H9 (cell line): Measurements from ENCODE around the gene TOR4A. TPM values are rescaled to one million over a fixed set of nuclear protein-coding genes. Genes with fewer than 3 reads are reported as not detected.

Experiments
- DNase-seq: peaks from one replicate; pipeline ENCODE4 v3.0.0-alpha.2; 2017
- H2AFZ ChIP-seq: one replicate; pipeline ENCODE4 v1.6.1; 2013; ENCODE audit warnings: mild to moderate bottlenecking, low read length, control low read depth, moderate library complexity
- H2AK5ac ChIP-seq: 2 replicates; pipeline ENCODE4 v1.6.1; 2013; ENCODE audit warnings: low read length, control low read depth, mixed read lengths; ENCODE audit not compliant: insufficient read length
- H2BK120ac ChIP-seq: one replicate; pipeline ENCODE4 v1.6.1; 2013; ENCODE audit warnings: low read depth, mild to moderate bottlenecking, low read length, control low read depth, inconsistent platforms; ENCODE audit not compliant: poor library complexity, severe bottlenecking
- H2BK12ac ChIP-seq: 2 replicates; pipeline ENCODE4 v1.6.1; 2013; ENCODE audit warnings: low read length, control low read depth, mixed read lengths, low read depth; ENCODE audit not compliant: insufficient read length
- H2BK15ac ChIP-seq: 2 replicates; pipeline ENCODE4 v1.6.1; 2013; ENCODE audit warnings: low read depth, low read length, control low read depth
- H2BK20ac ChIP-seq: one replicate; pipeline ENCODE4 v1.6.1; 2013; ENCODE audit warnings: low read depth, mild to moderate bottlenecking, low read length, control low read depth, inconsistent platforms; ENCODE audit not compliant: poor library complexity, severe bottlenecking
- H2BK5ac ChIP-seq: 2 replicates; pipeline ENCODE4 v1.6.1; 2013; ENCODE audit warnings: low read length, control low read depth, mixed read lengths; ENCODE audit not compliant: insufficient read length
- H3K14ac ChIP-seq: 2 replicates; pipeline ENCODE4 v1.6.1; 2013; ENCODE audit warnings: low read length, control low read depth; ENCODE audit not compliant: insufficient read depth
- H3K18ac ChIP-seq: 2 replicates; pipeline ENCODE4 v1.6.1; 2013; ENCODE audit warnings: low read depth, mild to moderate bottlenecking, mixed read lengths, low read length, control low read depth; ENCODE audit not compliant: insufficient read length
- H3K23ac ChIP-seq: 2 replicates; pipeline ENCODE4 v1.6.1; 2013; ENCODE audit warnings: low read length, control low read depth, mixed read lengths, low read depth; ENCODE audit not compliant: insufficient read length
- H3K23me2 ChIP-seq: 2 replicates; pipeline ENCODE4 v1.6.1; 2013; ENCODE audit warnings: low read depth, mild to moderate bottlenecking, mixed read lengths, low read length, control low read depth; ENCODE audit not compliant: insufficient read length, poor library complexity, severe bottlenecking
- H3K27ac ChIP-seq: 2 replicates; pipeline ENCODE4 v1.5.1; 2013; ENCODE audit warnings: low read length, control low read depth, mixed read lengths, low read depth; ENCODE audit not compliant: insufficient read length
- H3K27me3 ChIP-seq: 2 replicates; pipeline ENCODE4 v1.6.1; 2013; ENCODE audit warnings: low read length, control low read depth, inconsistent platforms; ENCODE audit not compliant: insufficient read depth
- H3K4ac ChIP-seq: 2 replicates; pipeline ENCODE4 v1.6.1; 2013; ENCODE audit warnings: low read depth, mild to moderate bottlenecking, control low read depth, inconsistent platforms, low read length, moderate library complexity
- H3K4me1 ChIP-seq: 2 replicates; pipeline ENCODE4 v1.6.1; 2013; ENCODE audit warnings: low read length, control low read depth, inconsistent platforms; ENCODE audit not compliant: insufficient read depth
- H3K4me2 ChIP-seq: 2 replicates; pipeline ENCODE4 v1.6.1; 2013; ENCODE audit warnings: low read length, control low read depth, mixed read lengths; ENCODE audit not compliant: insufficient read length, insufficient read depth
- H3K56ac ChIP-seq: 2 replicates; pipeline ENCODE4 v1.6.1; 2013; ENCODE audit warnings: low read depth, mild to moderate bottlenecking, mixed read lengths, low read length, control low read depth; ENCODE audit not compliant: insufficient read length
- H3K79me1 ChIP-seq: 2 replicates; pipeline ENCODE4 v1.6.1; 2013; ENCODE audit warnings: low read depth, mild to moderate bottlenecking, moderate library complexity, low read length, control low read depth, inconsistent platforms; ENCODE audit not compliant: insufficient read depth, poor library complexity, severe bottlenecking
- H3K79me2 ChIP-seq: 2 replicates; pipeline ENCODE4 v1.6.1; 2013; ENCODE audit warnings: low read length, control low read depth, inconsistent platforms; ENCODE audit not compliant: insufficient read depth
- H3K9ac ChIP-seq: 2 replicates; pipeline ENCODE4 v1.6.1; 2013; ENCODE audit warnings: low read length, control low read depth, mixed read lengths; ENCODE audit not compliant: insufficient read length; ENCODE audit errors: extremely low read depth
- H3K9me3 ChIP-seq: one replicate; pipeline ENCODE4 v1.6.1; 2013; ENCODE audit warnings: low read depth, low read length, inconsistent platforms; ENCODE audit not compliant: control insufficient read depth
- H3T11ph ChIP-seq: one replicate; pipeline ENCODE4 v1.6.1; 2013; ENCODE audit warnings: mild to moderate bottlenecking, low read length, control low read depth, inconsistent platforms
- H4K20me1 ChIP-seq: one replicate; pipeline ENCODE4 v1.6.1; 2013; ENCODE audit not compliant: control insufficient read depth, insufficient read length, insufficient read depth
- H4K5ac ChIP-seq: 2 replicates; pipeline ENCODE4 v1.6.1; 2013; ENCODE audit warnings: low read depth, mild to moderate bottlenecking, mixed read lengths, low read length, control low read depth; ENCODE audit not compliant: insufficient read length
- H4K8ac ChIP-seq: replicated peaks from 2 replicates; pipeline ENCODE4 v1.6.1; 2013; ENCODE audit warnings: low read length, control low read depth, mixed read lengths, low read depth; ENCODE audit not compliant: insufficient read length
- H4K91ac ChIP-seq: 2 replicates; pipeline ENCODE4 v1.6.1; 2013; ENCODE audit warnings: low read depth, mild to moderate bottlenecking, moderate library complexity, mixed read lengths, low read length, control low read depth; ENCODE audit not compliant: insufficient read length
- H3K27ac Mint-ChIP-seq, 3 experiments: 2 replicates in 2 of 3; 3 replicates in 1 of 3; pipeline ENCODE4 v1.8.0; 2020 to 2021; ENCODE audit warnings: mixed read lengths in 3 of 3, mild to moderate bottlenecking in 1 of 3, moderate library complexity in 1 of 3
- H3K27me3 Mint-ChIP-seq: 2 replicates; pipeline ENCODE4 v1.8.0; 2021; ENCODE audit warnings: low read depth, mild to moderate bottlenecking, moderate library complexity, mixed read lengths
- H3K36me3 Mint-ChIP-seq, 3 experiments: 2 replicates in 2 of 3; 3 replicates in 1 of 3; pipeline ENCODE4 v1.8.0; 2020 to 2021; ENCODE audit warnings: low read depth in 3 of 3, mixed read lengths in 3 of 3; ENCODE audit not compliant: insufficient read depth in 1 of 3
- H3K4me1 Mint-ChIP-seq, 2 experiments: 2 replicates each; pipeline ENCODE4 v1.8.0; 2020; ENCODE audit warnings: mixed read lengths in 2 of 2
- H3K4me3 Mint-ChIP-seq, 2 experiments: 2 replicates in 1 of 2; 3 replicates in 1 of 2; pipeline ENCODE4 v1.8.0; 2020 to 2021; ENCODE audit warnings: mild to moderate bottlenecking in 2 of 2, mixed read lengths in 2 of 2, moderate library complexity in 1 of 2
- H3K9me3 Mint-ChIP-seq, 2 experiments: 2 replicates in 1 of 2; 3 replicates in 1 of 2; pipeline ENCODE4 v1.8.0; 2020; ENCODE audit warnings: mild to moderate bottlenecking in 2 of 2, mixed read lengths in 2 of 2, moderate library complexity in 1 of 2
- WGBS: extraction: QIAGEN DNeasy Blood & Tissue Kit; methylation state at CpG from one replicate; pipeline ENCODE4 v1.1.7; 2013; ENCODE audit warnings: missing lambda C conversion rate, low lambda C conversion rate, mixed read lengths; ENCODE audit not compliant: insufficient read length; ENCODE audit errors: extremely low coverage; 5-methylcytosine and 5-hydroxymethylcytosine counted together
- total RNA-seq: library from RNA; stranded (reverse); gene quantifications from 2 replicates; pipeline ENCODE4 v1.2.1, GENCODE V29; 2021
- TF ChIP-seq, protein P1 (sequence below): fragments of 200-600 bp; sonication (generic); conservative IDR thresholded peaks from 3 replicates; pipeline ENCODE4 v1.8.0; 2021; ENCODE audit warnings: antibody characterized with exemption, mild to moderate bottlenecking

Gene TOR4A
- total RNA-seq, 1 experiment from 2014 or later, result 6.2 TPM

DNA sequence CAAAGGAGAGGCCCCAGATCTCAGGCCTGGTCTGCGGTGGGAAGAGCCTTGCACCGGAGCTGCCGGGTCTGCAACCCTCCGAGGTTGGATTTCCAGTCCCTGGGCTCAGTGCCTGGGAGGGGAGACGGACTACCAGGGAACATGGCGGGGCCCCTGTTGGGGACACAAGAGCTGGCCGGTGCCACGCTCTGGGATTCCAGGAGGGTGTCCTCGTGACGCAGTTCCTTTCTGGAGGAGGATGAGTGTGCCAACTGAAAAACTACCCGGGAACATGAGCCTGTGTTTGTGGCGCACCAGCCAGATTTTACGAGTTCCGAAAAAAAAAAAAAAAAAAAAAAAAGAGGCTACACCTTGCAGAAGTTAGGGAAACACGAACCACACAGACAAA is 15.6 kb downstream of the TOR4A start:
- H2AFZ ChIP-seq, result no peak overlapping the region
- no peak overlapping the region for H4K91ac ChIP-seq
- no peak overlapping the region for H3K23ac ChIP-seq
- H3K4me3 Mint-ChIP-seq, result peak overlapping the region in 1 of 2 experiments; percentile 41; a peak in 1 of 5 replicates
- no peak overlapping the region for H2BK120ac ChIP-seq
- no peak overlapping the region for H2AK5ac ChIP-seq
- no peak overlapping the region for H3T11ph ChIP-seq
- H3K14ac ChIP-seq, result no peak overlapping the region
- no peak overlapping the region for H3K18ac ChIP-seq
- peaks cover 3% of the 10 kb centered on the region for H3K23me2 ChIP-seq
- no peak overlapping the region for H3K56ac ChIP-seq
- H3K9me3 Mint-ChIP-seq, result peaks cover 3 to 9% of the 10 kb centered on the region in 2 experiments
- H3K27me3 ChIP-seq, result peaks cover 5% of the 10 kb centered on the region; the same call in 1 of the 2 replicates
- no peak overlapping the region for H2BK20ac ChIP-seq
- no CpG with 5 or more reads among the region's 15 CpGs for WGBS
- H3K4me1 ChIP-seq, result peaks cover 3% of the 10 kb centered on the region; the same call in 1 of the 2 replicates
- no peak overlapping the region for H3K4me2 ChIP-seq
- no peaks in the 10 kb centered on the region for H4K20me1 ChIP-seq
- no peak overlapping the region for H3K27ac ChIP-seq
- no peak overlapping the region for H3K4ac ChIP-seq
- H3K9ac ChIP-seq, result no peak overlapping the region
- no peak overlapping the region for H2BK5ac ChIP-seq
- no peaks in the 10 kb centered on the region for H3K79me1 ChIP-seq
- H3K9me3 ChIP-seq, result no peaks in the 10 kb centered on the region
- no peak overlapping the region for H4K8ac ChIP-seq
- no peaks in the 10 kb centered on the region for H3K79me2 ChIP-seq
- TF ChIP-seq, protein P1, sequence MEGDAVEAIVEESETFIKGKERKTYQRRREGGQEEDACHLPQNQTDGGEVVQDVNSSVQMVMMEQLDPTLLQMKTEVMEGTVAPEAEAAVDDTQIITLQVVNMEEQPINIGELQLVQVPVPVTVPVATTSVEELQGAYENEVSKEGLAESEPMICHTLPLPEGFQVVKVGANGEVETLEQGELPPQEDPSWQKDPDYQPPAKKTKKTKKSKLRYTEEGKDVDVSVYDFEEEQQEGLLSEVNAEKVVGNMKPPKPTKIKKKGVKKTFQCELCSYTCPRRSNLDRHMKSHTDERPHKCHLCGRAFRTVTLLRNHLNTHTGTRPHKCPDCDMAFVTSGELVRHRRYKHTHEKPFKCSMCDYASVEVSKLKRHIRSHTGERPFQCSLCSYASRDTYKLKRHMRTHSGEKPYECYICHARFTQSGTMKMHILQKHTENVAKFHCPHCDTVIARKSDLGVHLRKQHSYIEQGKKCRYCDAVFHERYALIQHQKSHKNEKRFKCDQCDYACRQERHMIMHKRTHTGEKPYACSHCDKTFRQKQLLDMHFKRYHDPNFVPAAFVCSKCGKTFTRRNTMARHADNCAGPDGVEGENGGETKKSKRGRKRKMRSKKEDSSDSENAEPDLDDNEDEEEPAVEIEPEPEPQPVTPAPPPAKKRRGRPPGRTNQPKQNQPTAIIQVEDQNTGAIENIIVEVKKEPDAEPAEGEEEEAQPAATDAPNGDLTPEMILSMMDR, result no peak
- no peak overlapping the region for H3K27ac Mint-ChIP-seq
- no peak overlapping the region for H2BK15ac ChIP-seq
- DNase-seq, result peak; percentile 34
- no peak overlapping the region for H2BK12ac ChIP-seq
- H3K36me3 Mint-ChIP-seq, result peaks cover 0 to 4% (median 3%) of the 10 kb centered on the region in 3 experiments; a peak in 3 of 7 replicates
- H4K5ac ChIP-seq, result no peak overlapping the region
- peaks cover 37% of the 10 kb centered on the region for H3K27me3 Mint-ChIP-seq
- H3K4me1 Mint-ChIP-seq, result peaks cover 14 to 22% of the 10 kb centered on the region in 2 experiments
